Effector memory CD4-positive, alpha-beta T cell (primary cell): ENCODE measurements around the gene NKX1-1.

Experiments used
- DNase-seq, 3 donors: peaks; one replicate each; pipeline ENCODE4 v3.0.0-alpha.2; 2020
- H3K27ac ChIP-seq: 2 replicates; pipeline ENCODE4 v1.7.0; 2013; ENCODE audit warnings: mild to moderate bottlenecking, low read length, moderate library complexity; ENCODE audit not compliant: insufficient read depth, poor library complexity, severe bottlenecking
- H3K27me3 ChIP-seq: replicated peaks from 2 replicates; pipeline ENCODE4 v1.7.0; 2013; ENCODE audit warnings: mild to moderate bottlenecking, low read length; ENCODE audit not compliant: insufficient read depth, control insufficient read depth, poor library complexity, severe bottlenecking
- H3K36me3 ChIP-seq: 2 replicates; pipeline ENCODE4 v1.7.0; 2013; ENCODE audit warnings: mild to moderate bottlenecking, low read length, moderate library complexity; ENCODE audit not compliant: control insufficient read depth, insufficient read depth
- H3K4me1 ChIP-seq: 2 replicates; pipeline ENCODE4 v1.7.0; 2013; ENCODE audit warnings: low read length, mild to moderate bottlenecking; ENCODE audit not compliant: control insufficient read depth, insufficient read depth, poor library complexity, severe bottlenecking
- H3K4me3 ChIP-seq: 2 replicates; pipeline ENCODE4 v1.7.0; 2013; ENCODE audit warnings: low read length, low read depth, mild to moderate bottlenecking; ENCODE audit not compliant: insufficient read depth, poor library complexity, severe bottlenecking
- H3K9me3 ChIP-seq: 2 replicates; pipeline ENCODE4 v1.7.0; 2013; ENCODE audit warnings: mild to moderate bottlenecking, low read length, moderate library complexity; ENCODE audit not compliant: control insufficient read depth

The NKX1-1 gene

GRCh38 chr4:1358421-1359143, 47.7 kb downstream of the NKX1-1 start:
- H3K4me1 ChIP-seq = no peaks in the 10 kb centered on the region
- peaks cover 33% of the 10 kb centered on the region for H3K36me3 ChIP-seq
- no peak overlapping the region for H3K4me3 ChIP-seq
- no peaks in the 10 kb centered on the region for H3K27me3 ChIP-seq
- no peaks in the 10 kb centered on the region for H3K9me3 ChIP-seq
- no peak for DNase-seq
- no peak overlapping the region for H3K27ac ChIP-seq

DNA sequence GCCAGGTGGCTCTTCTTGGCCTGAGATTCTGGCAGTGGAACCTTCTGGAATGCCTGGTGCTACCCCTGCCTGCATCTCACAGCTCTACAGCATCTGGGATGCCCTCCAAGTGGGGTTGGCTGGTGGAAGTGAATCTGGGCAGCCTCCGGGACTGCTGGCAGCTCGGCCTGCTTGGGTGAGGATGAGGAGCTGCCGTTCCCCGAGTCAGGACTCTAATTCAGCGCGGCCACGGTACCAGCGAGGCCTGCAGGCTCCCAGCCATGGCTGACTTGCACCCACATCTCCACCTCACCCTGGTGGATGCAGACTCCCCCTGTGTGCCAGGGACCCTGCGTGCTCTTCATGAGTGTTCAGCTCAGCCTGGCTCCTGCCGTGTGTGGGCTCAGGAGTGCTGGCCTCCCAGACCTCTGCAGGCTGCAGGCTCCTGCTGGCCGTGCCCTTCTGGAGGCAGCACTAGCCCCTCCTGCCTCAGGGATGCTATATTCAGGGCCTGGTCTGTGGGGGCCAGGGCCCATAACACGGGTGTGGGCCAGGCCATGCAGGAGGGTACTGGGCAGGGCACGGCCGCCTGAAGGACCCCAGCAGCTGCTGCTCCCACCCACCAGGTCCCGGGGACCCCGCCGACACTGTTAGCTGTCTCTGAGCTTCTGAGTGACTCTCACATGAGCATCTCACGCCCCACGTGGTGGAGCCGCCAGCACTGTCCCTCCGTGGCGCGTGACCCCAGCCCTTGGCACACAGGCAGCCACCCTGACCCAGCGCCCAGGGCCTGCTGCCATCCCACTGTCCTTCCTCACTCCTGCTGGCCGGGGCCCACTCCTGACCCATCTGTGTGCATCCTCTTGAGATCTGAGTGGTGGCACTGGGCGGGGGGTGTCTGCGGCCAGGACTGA, 48.6 kb downstream of the NKX1-1 start:
- Histone ChIP-seq H3K4me3 (no peak overlapping the region), H3K36me3 (peaks cover 42% of the 10 kb centered on the region), H3K9me3 (no peaks in the 10 kb centered on the region), H3K27me3 (no peaks in the 10 kb centered on the region), H3K4me1 (no peaks in the 10 kb centered on the region), H3K27ac (no peak overlapping the region)
- no peak for DNase-seq

GRCh38 chr4:1356181-1356998, 49.9 kb downstream of the NKX1-1 start:
- DNase-seq = no peak
- H3K36me3 ChIP-seq = peaks cover 39% of the 10 kb centered on the region

GRCh38 chr4:1355378-1355777, 50.9 kb downstream of the NKX1-1 start:
- DNase-seq = no peak
- Histone ChIP-seq H3K4me3 (no peak overlapping the region), H3K27me3 (no peaks in the 10 kb centered on the region), H3K9me3 (no peaks in the 10 kb centered on the region), H3K36me3 (peaks cover 39% of the 10 kb centered on the region), H3K27ac (no peak overlapping the region), H3K4me1 (peaks cover 6% of the 10 kb centered on the region)

More at GRCh38 chr4:1356181-1356998, 49.9 kb downstream of the NKX1-1 start:
- Histone ChIP-seq H3K4me3 (no peak overlapping the region), H3K27me3 (no peaks in the 10 kb centered on the region), H3K4me1 (peaks cover 6% of the 10 kb centered on the region), H3K9me3 (no peaks in the 10 kb centered on the region), H3K27ac (no peak overlapping the region)

- H3K36me3 ChIP-seq = peaks cover 37% of the 10 kb centered on the region
- no peak overlapping the region for H3K27ac ChIP-seq
- no peaks in the 10 kb centered on the region for H3K9me3 ChIP-seq
- DNase-seq = no peak
- H3K4me3 ChIP-seq = no peak overlapping the region
- no peaks in the 10 kb centered on the region for H3K27me3 ChIP-seq
- H3K4me1 ChIP-seq = peaks cover 6% of the 10 kb centered on the region
Observed at GRCh38 chr4:1354983-1355275, 51.3 kb downstream of the NKX1-1 start.

DNA sequence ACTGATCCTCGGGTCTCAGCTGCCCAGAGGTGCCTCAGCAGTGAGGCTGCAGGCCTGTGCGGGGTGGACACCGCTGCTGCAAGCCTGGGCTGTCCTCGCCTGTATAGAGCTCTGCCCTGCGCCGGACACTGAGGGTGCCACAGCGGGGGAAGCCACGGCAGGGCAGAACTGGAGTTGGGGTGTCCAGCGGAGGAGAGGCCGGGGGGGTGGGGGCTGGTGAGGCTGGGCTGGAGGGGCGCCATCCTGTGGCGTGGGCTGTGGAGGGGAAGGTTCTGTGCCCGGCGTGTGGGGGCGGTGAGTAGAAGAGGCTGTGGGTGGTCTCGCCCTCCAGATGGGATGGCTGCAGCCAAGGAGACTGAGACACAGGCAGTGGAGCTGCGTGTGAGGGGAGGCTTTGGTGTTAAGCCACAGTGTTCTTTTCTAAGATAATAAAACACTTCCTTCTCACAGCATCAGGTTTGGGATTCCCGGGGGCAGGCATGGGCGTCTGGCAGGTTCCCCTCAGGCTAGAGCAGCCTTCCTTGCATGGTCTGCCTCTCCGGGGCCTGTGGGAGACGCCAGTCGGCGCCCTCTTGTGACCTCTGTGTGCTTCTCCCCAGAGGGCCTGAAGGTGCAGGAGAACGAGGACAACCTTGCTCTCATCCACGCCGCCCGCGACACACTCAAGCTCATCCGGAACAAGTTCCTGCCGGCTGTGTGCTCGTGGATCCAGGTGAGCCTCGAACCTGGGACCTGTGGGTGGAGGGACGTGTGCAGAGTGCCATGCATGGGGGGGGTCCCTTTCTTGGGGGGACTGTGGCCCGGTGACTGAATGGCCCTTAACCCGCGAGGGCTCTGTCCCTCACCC, 51.9 kb downstream of the NKX1-1 start:
- Histone ChIP-seq H3K9me3 (no peaks in the 10 kb centered on the region), H3K36me3 (peaks cover 35% of the 10 kb centered on the region), H3K4me3 (no peak overlapping the region), H3K27me3 (no peaks in the 10 kb centered on the region), H3K27ac (no peak overlapping the region), H3K4me1 (peaks cover 6% of the 10 kb centered on the region)
- DNase-seq = no peak

GRCh38 chr4:1353186-1354055, 52.8 kb downstream of the NKX1-1 start:
- peaks cover 35% of the 10 kb centered on the region for H3K36me3 ChIP-seq
- no peak overlapping the region for H3K27ac ChIP-seq
- no peaks in the 10 kb centered on the region for H3K27me3 ChIP-seq

More at GRCh38 chr4:1353186-1354055, 52.8 kb downstream of the NKX1-1 start:
- no peak for DNase-seq
- Histone ChIP-seq H3K4me1 (peaks cover 6% of the 10 kb centered on the region), H3K4me3 (no peak overlapping the region), H3K9me3 (no peaks in the 10 kb centered on the region)
